Measurements from ENCODE around the gene TMEM266.

DNA sequence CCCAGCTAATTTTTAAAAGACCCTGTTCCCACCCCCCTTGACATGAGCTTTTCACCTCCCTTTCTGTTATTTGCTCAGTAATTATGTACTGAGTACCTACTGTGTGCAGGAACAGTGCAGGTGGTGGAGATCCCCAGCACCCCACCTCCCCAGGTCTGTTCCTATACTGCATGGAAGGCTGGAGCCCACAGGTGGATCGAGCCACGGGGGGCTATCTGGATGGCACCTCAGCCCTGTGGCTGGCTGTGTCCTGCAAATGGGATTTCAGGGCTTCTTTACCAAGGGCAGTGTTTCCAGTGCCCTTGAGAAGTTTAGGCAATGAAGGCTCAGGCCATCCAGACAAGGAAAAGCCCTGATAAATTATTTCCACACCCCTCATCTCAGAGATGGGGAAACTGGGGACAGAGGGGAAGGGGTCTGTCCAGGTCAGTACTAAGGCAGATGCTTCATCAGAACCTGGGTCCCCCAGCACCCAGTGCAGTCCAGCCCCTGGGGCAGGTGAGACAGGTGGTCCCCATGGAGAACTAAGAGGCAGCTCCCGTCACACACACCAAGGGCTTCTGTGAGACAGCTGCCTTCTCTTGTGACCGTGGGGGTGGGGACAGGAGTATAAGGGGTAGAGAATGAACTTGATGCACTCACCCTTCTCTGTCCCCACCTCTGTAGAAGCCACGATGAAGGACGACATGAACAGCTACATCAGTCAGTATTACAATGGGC, 141.9 kb downstream of the TMEM266 start:
- TF ChIP-seq, protein P1, sequence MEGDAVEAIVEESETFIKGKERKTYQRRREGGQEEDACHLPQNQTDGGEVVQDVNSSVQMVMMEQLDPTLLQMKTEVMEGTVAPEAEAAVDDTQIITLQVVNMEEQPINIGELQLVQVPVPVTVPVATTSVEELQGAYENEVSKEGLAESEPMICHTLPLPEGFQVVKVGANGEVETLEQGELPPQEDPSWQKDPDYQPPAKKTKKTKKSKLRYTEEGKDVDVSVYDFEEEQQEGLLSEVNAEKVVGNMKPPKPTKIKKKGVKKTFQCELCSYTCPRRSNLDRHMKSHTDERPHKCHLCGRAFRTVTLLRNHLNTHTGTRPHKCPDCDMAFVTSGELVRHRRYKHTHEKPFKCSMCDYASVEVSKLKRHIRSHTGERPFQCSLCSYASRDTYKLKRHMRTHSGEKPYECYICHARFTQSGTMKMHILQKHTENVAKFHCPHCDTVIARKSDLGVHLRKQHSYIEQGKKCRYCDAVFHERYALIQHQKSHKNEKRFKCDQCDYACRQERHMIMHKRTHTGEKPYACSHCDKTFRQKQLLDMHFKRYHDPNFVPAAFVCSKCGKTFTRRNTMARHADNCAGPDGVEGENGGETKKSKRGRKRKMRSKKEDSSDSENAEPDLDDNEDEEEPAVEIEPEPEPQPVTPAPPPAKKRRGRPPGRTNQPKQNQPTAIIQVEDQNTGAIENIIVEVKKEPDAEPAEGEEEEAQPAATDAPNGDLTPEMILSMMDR (IDR thresholded peaks at IDR 0.05), result no peak
- TF ChIP-seq ZFX (IDR thresholded peaks at IDR 0.05; ENCODE audit: borderline replicate concordance), result no peak

Measured in 22Rv1 (cell line).